GM19372 (cell line): Measurements from ENCODE around the gene SMARCD1.
"Not testable (repeated sequence)": the region's sequence is repeated elsewhere in the genome, so short reads cannot be mapped to it uniquely, and the experiment has no call there.

Experiments used
- ATAC-seq: cut with Tn5 transposase; IDR thresholded peaks from one replicate; pipeline ENCODE4 v1.9.1; 2021; ENCODE audit warnings: mild to moderate bottlenecking, low read depth, moderate library complexity; ENCODE audit not compliant: unreplicated experiment

SMARCD1 gene

GRCh38 chr12:50123203-50123602 lies 38.1 kb downstream of the SMARCD1 start:
- no peak for ATAC-seq

- no peak for ATAC-seq
Measured at GRCh38 chr12:50127546-50127945, 42.4 kb downstream of the SMARCD1 start.

GRCh38 chr12:50129290-50129689 lies 44.1 kb downstream of the SMARCD1 start:
- no peak for ATAC-seq

GRCh38 chr12:50132505-50133135 lies 47.5 kb downstream of the SMARCD1 start:
- no peak for ATAC-seq

- no peak for ATAC-seq
Measured at GRCh38 chr12:50142993-50143392, 57.9 kb downstream of the SMARCD1 start.

GRCh38 chr12:50145439-50145838 lies 60.3 kb downstream of the SMARCD1 start:
- ATAC-seq = no peak

- ATAC-seq = no peak
Measured at GRCh38 chr12:50147281-50147680, 62.1 kb downstream of the SMARCD1 start.

- ATAC-seq = not testable (repeated sequence)
Measured at GRCh38 chr12:50148011-50148410, 62.9 kb downstream of the SMARCD1 start.

- ATAC-seq = no peak
Measured at GRCh38 chr12:50149311-50149710, 64.2 kb downstream of the SMARCD1 start.
